Bronchial epithelial cell (primary cell): ENCODE data around the gene ASIC4. TPM values are rescaled to one million over a fixed set of nuclear protein-coding genes. Genes with fewer than 3 reads are reported as not detected.

Source experiments
- DNase-seq: peaks from one replicate; pipeline ENCODE4 v3.0.0-alpha.2; 2010; ENCODE audit warnings: low read depth
- FAIRE-seq: peaks from 2 replicates; lab custom pipeline; 2011; peaks lifted over from hg19 to GRCh38; lab: Jason Lieb, UNC
- H3K27me3 ChIP-seq: 2 replicates; pipeline ENCODE4 v1.5.1; 2011; ENCODE audit warnings: low read length; ENCODE audit not compliant: control insufficient read depth, insufficient read depth
- H3K36me3 ChIP-seq: 2 replicates; pipeline ENCODE4 v1.5.1; 2011; ENCODE audit warnings: low read length; ENCODE audit not compliant: control insufficient read depth, insufficient read depth
- H3K4me3 ChIP-seq: 2 replicates; pipeline ENCODE4 v1.5.1; 2011; ENCODE audit warnings: mild to moderate bottlenecking, low read depth, low read length, control low read depth
- total RNA-seq: library from RNA; depleted of rRNA; stranded (reverse); fragments of >200 nt; gene quantifications from 2 replicates; pipeline ENCODE4 v1.2.1, GENCODE V29; 2014
- TF ChIP-seq, protein P1 (sequence below): IDR thresholded peaks from 2 replicates; pipeline ENCODE4 v1.5.1; 2011; ENCODE audit warnings: mild to moderate bottlenecking, moderate library complexity, low read length, control low read depth, inconsistent platforms; ENCODE audit not compliant: insufficient read depth, severe bottlenecking

Gene ASIC4
- total RNA-seq, 1 donor from 2014 or later, result 0.53 TPM

DNA sequence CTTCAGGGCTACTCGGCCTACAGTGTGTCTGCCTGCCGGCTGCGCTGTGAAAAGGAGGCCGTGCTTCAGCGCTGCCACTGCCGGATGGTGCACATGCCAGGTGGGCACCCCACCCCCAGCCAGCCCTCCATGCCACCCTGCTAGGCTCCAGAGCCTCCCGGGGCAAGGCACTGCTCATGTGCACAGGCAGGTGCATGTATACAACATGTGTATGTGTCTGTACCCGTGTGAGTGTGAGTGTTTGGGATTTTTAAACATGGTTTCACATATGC lies 18.0 kb downstream of the ASIC4 start:
- Histone ChIP-seq H3K36me3 (no peaks in the 10 kb centered on the region), H3K27me3 (peaks cover 17% of the 10 kb centered on the region), H3K4me3 (no peak overlapping the region)
- no peak for DNase-seq
- FAIRE-seq, result no peak
- TF ChIP-seq, protein P1, sequence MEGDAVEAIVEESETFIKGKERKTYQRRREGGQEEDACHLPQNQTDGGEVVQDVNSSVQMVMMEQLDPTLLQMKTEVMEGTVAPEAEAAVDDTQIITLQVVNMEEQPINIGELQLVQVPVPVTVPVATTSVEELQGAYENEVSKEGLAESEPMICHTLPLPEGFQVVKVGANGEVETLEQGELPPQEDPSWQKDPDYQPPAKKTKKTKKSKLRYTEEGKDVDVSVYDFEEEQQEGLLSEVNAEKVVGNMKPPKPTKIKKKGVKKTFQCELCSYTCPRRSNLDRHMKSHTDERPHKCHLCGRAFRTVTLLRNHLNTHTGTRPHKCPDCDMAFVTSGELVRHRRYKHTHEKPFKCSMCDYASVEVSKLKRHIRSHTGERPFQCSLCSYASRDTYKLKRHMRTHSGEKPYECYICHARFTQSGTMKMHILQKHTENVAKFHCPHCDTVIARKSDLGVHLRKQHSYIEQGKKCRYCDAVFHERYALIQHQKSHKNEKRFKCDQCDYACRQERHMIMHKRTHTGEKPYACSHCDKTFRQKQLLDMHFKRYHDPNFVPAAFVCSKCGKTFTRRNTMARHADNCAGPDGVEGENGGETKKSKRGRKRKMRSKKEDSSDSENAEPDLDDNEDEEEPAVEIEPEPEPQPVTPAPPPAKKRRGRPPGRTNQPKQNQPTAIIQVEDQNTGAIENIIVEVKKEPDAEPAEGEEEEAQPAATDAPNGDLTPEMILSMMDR, result no peak

DNA sequence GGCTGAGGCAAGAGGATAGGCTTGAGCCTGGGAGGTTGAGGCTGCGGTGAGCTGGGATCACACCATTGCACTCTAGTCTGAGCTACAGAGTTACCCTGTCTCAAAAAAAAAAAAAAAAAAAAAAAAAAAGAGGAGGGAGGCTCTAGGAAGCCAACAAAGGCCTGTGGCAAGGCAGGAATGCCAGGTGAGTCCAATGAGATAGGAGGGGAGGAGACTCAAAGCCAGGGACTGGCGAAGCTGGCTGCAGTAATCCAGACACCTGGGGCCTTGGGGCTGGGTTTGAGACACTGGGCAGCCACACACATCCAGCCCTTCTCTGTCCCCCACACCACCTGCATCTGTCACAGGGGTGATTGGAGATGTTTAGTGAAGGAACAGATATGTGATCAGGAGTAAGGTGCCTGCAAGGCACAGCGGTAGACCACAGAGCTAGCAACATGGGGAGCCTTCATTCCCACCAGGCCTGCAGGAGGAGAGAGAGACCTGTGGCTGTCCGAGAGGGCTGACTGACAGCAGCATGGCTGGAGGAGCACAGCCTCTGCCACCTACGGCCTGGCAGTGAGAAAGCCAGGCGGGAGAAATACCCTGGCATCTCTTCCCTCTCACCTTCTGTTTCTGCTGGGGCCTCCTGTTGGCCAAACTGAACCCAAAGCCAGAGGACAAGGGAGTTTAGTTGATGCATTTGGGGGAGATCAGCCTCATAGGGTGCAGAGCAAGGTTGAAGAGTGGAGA lies 19.8 kb downstream of the ASIC4 start:
- H3K36me3 ChIP-seq, result peaks cover 5% of the 10 kb centered on the region
- peaks cover 9% of the 10 kb centered on the region for H3K27me3 ChIP-seq
- DNase-seq, result peak; percentile 35
- no peak overlapping the region for H3K4me3 ChIP-seq
- no peak for FAIRE-seq
- TF ChIP-seq, protein P1, result no peak

DNA sequence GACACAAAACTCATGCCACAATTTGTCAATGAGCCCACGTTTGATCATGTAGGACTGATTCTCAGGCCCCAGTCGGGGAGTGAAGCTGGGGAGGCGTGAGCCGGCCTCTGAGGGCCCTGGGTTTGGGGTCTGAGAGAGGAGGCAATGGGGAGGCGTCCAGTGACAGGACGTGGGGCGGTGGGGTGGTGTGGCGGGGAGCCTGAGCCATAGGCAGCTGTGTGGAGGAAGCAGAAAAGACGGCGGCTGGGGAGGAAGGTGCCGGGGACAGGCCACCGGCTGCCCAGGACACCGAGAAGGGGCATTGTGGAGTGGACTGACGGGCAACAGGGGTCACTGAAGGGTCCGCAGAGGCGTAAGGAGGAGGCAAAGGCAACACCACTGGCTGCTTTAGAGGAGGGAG lies 22.1 kb downstream of the ASIC4 start:
- H3K36me3 ChIP-seq, result peaks cover 25% of the 10 kb centered on the region
- H3K4me3 ChIP-seq, result no peak overlapping the region
- FAIRE-seq, result no peak
- TF ChIP-seq, protein P1, result no peak
- no peaks in the 10 kb centered on the region for H3K27me3 ChIP-seq
- no peak for DNase-seq

DNA sequence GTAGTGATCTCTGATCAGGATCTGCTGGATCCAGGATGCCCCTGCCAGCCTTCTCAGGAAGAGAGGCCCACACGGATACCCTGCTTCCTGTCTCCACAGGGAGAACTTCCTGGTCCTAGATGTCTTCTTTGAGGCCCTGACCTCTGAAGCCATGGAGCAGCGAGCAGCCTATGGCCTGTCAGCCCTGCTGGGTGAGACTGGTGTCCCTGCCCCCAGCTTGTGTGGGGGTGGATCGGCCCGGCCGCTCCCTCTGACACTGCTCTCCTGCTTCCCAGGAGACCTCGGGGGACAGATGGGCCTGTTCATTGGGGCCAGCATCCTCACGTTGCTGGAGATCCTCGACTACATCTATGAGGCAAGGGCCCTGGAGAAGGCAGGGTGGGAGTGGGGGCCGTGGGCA lies 22.7 kb downstream of the ASIC4 start:
- H3K4me3 ChIP-seq, result no peak overlapping the region
- peaks cover 25% of the 10 kb centered on the region for H3K36me3 ChIP-seq
- FAIRE-seq (no peak), DNase-seq (no peak)
- H3K27me3 ChIP-seq, result no peaks in the 10 kb centered on the region
- TF ChIP-seq, protein P1, result no peak

DNA sequence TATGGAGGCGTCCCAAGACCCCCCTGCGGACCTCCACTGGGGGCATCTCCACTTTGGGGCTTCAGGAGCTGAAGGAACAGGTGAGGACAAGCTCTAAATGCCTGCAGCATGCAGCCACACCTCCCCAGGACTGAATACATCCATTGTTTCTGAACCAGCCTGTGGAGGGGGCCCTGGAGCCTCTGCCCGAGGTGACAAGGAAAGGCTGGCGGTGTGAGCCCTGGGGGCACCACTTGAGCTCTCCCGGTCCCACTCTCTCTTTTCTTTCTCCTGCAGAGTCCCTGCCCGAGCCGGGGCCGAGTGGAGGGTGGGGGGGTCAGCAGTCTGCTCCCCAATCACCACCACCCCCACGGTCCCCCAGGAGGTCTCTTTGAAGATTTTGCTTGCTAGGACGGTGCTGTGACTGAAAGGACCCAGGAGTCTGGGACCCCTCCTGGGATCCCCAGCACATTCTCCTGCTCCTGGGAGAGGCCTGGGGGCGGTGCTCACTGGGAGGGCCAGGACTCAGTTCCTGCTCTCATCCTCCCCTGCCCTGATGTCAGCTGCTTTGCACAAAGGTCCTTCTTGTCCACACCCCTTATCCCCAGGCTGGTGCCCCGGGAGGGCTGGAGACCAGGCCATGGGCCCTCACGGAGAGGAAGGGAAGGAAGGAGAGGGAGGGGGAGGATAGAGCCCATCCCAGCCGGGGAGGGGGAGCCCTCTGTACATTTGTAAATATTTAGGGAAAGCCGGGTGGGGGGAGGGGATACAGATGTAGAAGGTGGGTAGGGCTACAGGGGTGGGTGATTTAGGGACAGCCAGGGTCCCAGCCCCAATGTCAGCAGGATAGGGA lies 23.6 kb downstream of the ASIC4 start:
- FAIRE-seq, result no peak

More for the DNA sequence above, 23.6 kb downstream of the ASIC4 start:
- TF ChIP-seq, protein P1, result no peak
- Histone ChIP-seq H3K4me3 (no peak overlapping the region), H3K36me3 (peaks cover 25% of the 10 kb centered on the region), H3K27me3 (no peaks in the 10 kb centered on the region)
- DNase-seq, result no peak
